HepG2 (cell line): ENCODE results near the gene STK32B.

Experiments used
- FOSL1 ChIP-seq: sonication (generic); formaldehyde crosslinking; IDR thresholded peaks from 2 replicates; pipeline ENCODE4 v1.9.0; 2021; ENCODE audit warnings: missing genetic modification reagents, borderline replicate concordance
- GLI4 ChIP-seq: sonication (generic); formaldehyde crosslinking; IDR thresholded peaks from 2 replicates; pipeline ENCODE4 v1.5.1; 2020; ENCODE audit warnings: missing genetic modification reagents, mild to moderate bottlenecking, moderate library complexity, borderline replicate concordance
- JUND ChIP-seq: sonication (generic); formaldehyde crosslinking; IDR thresholded peaks from 2 replicates; pipeline ENCODE4 v1.8.0; 2022; ENCODE audit warnings: mild to moderate bottlenecking, missing genetic modification reagents
- TF ChIP-seq, protein P1 (sequence below): sonication (generic); formaldehyde crosslinking; IDR thresholded peaks from 2 replicates; pipeline ENCODE4 v1.4.0; 2020; ENCODE audit warnings: missing genetic modification reagents
- TF ChIP-seq, protein P2 (sequence below): IDR thresholded peaks from 2 replicates; pipeline ENCODE4 v1.6.1; 2016; ENCODE audit warnings: low read depth

DNA sequence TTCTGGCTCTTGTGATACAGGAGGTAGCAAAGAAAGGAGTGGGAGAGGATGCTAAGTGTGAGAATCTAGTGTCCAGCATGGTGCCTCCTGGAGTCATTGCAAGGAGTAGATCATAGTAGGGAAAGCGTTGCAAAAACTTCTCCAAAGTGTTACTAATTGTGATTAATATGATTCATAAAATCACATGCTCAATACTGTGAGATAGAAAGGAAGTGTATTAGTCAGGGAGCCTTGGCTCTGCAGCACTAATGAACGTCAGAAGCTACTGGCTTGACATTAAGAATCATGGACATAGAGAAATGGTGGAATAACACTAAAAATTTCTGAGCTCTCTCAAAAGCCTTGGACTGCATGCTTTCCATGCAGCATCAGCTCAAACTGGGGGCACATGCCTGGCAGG is 358.0 kb downstream of the STK32B start:
- TF ChIP-seq JUND (CRISPR knock-in tag), result no peak
- no peak for TF ChIP-seq FOSL1 (CRISPR knock-in tag)
- TF ChIP-seq, protein P1, sequence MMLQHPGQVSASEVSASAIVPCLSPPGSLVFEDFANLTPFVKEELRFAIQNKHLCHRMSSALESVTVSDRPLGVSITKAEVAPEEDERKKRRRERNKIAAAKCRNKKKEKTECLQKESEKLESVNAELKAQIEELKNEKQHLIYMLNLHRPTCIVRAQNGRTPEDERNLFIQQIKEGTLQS, result no peak
- TF ChIP-seq, protein P2, sequence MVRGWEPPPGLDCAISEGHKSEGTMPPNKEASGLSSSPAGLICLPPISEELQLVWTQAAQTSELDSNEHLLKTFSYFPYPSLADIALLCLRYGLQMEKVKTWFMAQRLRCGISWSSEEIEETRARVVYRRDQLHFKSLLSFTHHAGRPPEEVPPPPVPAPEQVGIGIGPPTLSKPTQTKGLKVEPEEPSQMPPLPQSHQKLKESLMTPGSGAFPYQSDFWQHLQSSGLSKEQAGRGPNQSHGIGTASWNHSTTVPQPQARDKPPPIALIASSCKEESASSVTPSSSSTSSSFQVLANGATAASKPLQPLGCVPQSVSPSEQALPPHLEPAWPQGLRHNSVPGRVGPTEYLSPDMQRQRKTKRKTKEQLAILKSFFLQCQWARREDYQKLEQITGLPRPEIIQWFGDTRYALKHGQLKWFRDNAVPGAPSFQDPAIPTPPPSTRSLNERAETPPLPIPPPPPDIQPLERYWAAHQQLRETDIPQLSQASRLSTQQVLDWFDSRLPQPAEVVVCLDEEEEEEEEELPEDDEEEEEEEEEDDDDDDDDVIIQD (CRISPR knock-in tag), result no peak
- no peak for TF ChIP-seq GLI4 (CRISPR knock-in tag)
